ENCODE data around the gene ARAP2.

GRCh38 chr4:36278789-36279188 is 34.5 kb upstream of the ARAP2 start:
- TF ChIP-seq CTCF (IDR thresholded peaks at IDR 0.05) (no peak), POLR2A (IDR thresholded peaks at IDR 0.05) (no peak)
